Ascending aorta (tissue), 2 donors: ENCODE measurements around the gene RAB1A. TPM values are rescaled to one million over a fixed set of nuclear protein-coding genes. Genes with fewer than 3 reads are reported as not detected.
"Not testable (repeated sequence)": the region's sequence is repeated elsewhere in the genome, so short reads cannot be mapped to it uniquely, and the experiment has no call there.

Source experiments
- DNase-seq, 2 donors: peaks; one replicate each; pipeline ENCODE4 v3.0.0-alpha.2; 2019; ENCODE audit warnings: low spot score in 2 of 2
- H3K27ac ChIP-seq, 2 donors: fragments of 200-600 bp; sonication (generic); one replicate each; pipeline ENCODE4 v1.5.1; 2016 to 2017; ENCODE audit warnings: mild to moderate bottlenecking in 1 of 2
- H3K27me3 ChIP-seq: fragments of 200-600 bp; sonication (generic); one replicate; pipeline ENCODE4 v1.5.1; 2017
- H3K36me3 ChIP-seq, 2 donors: fragments of 200-600 bp; sonication (generic); one replicate each; pipeline ENCODE4 v1.5.1; 2016
- H3K4me1 ChIP-seq, 2 donors: fragments of 200-600 bp; sonication (generic); one replicate each; pipeline ENCODE4 v1.5.1; 2016 to 2017; ENCODE audit warnings: mild to moderate bottlenecking in 1 of 2
- H3K4me3 ChIP-seq, 2 donors: fragments of 200-600 bp; sonication (generic); one replicate each; pipeline ENCODE4 v1.5.1; 2016 to 2017; ENCODE audit warnings: mild to moderate bottlenecking in 1 of 2
- H3K9me3 ChIP-seq, 2 donors: fragments of 200-600 bp; sonication (generic); one replicate each; pipeline ENCODE4 v1.5.1; 2016
- intact Hi-C: fragments of 100-400 bp; cut with DNase I; formaldehyde crosslinking; loops from one replicate; pipeline ENCODE4 v1.15.1; 2023
- total RNA-seq: library from RNA; depleted of rRNA; stranded (reverse); fragments of >200 nt; gene quantifications from one replicate; pipeline ENCODE4 v1.1.0, GENCODE V29; 2016
- TF ChIP-seq, protein P1 (sequence below), 3 experiments: fragments of 200-600 bp in 2 of 3; fragments of 450-650 bp in 1 of 3; sonication (generic) in 2 of 3; IDR thresholded peaks; one replicate each; pipeline ENCODE4 v1.5.1; 2016 to 2019; ENCODE audit warnings: antibody characterized with exemption in 3 of 3, mild to moderate bottlenecking in 1 of 3, moderate library complexity in 1 of 3

The RAB1A gene
- total RNA-seq, 1 donor from 2014 or later: 56.4 TPM

DNA sequence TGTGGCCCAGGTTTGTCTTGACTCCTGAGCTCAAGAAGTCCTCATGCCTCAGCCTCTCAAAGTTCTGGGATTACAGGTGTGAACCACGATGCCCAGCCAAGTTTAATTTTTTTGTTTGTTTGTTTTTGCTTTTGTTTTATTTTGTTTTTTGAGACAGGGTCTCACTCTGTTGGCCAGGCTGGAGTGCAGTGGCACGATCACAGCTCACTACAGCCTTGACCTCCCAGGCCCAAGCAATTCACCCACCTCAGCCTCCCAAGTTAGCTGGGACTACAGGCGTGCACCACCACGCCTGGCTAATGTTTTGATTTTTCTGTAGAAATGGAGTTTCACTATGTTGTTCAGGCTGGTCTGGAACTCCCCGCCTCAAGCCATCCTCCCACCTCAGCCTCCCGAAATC lies 29.4 kb upstream of the RAB1A start:
- DNase-seq: no peak
- H3K9me3 ChIP-seq: no peaks in the 10 kb centered on the region
- no peak overlapping the region for H3K4me3 ChIP-seq
- intact Hi-C loops: no loop called here
- peaks cover 0 to 11% of the 10 kb centered on the region in 2 donors for H3K4me1 ChIP-seq
- no peaks in the 10 kb centered on the region for H3K27me3 ChIP-seq
- H3K27ac ChIP-seq: no peak overlapping the region
- no peaks in the 10 kb centered on the region for H3K36me3 ChIP-seq
- TF ChIP-seq, protein P1, sequence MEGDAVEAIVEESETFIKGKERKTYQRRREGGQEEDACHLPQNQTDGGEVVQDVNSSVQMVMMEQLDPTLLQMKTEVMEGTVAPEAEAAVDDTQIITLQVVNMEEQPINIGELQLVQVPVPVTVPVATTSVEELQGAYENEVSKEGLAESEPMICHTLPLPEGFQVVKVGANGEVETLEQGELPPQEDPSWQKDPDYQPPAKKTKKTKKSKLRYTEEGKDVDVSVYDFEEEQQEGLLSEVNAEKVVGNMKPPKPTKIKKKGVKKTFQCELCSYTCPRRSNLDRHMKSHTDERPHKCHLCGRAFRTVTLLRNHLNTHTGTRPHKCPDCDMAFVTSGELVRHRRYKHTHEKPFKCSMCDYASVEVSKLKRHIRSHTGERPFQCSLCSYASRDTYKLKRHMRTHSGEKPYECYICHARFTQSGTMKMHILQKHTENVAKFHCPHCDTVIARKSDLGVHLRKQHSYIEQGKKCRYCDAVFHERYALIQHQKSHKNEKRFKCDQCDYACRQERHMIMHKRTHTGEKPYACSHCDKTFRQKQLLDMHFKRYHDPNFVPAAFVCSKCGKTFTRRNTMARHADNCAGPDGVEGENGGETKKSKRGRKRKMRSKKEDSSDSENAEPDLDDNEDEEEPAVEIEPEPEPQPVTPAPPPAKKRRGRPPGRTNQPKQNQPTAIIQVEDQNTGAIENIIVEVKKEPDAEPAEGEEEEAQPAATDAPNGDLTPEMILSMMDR (IDR thresholded peaks at IDR 0.05): no peak

DNA sequence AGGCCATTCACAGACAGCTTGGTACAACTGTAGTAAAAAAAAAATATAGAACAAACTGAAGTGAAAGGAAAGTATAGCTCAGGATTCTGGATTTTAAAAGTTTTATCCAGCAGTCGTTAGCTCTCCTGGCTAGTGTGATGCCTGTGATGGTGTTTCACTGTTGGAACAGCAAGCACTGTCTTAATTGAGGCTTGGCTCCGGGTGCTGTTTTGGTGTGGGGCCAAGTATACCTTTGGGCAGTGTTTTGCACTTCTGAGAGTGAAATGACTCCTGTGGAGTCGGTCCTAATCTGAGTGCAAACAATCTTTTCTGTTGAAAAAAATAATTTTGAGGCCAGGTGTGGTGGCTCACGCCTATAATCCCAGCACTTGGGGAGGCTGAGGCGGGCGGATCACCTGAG lies 28.7 kb upstream of the RAB1A start:
- peaks cover 0 to 4% of the 10 kb centered on the region in 2 donors for H3K4me1 ChIP-seq
- no peaks in the 10 kb centered on the region for H3K9me3 ChIP-seq
- no peaks in the 10 kb centered on the region for H3K27me3 ChIP-seq
- H3K27ac ChIP-seq: no peak overlapping the region
- no peak overlapping the region for H3K4me3 ChIP-seq
- TF ChIP-seq, protein P1 (IDR thresholded peaks at IDR 0.05): no peak
- no peak for DNase-seq
- no peaks in the 10 kb centered on the region for H3K36me3 ChIP-seq
- intact Hi-C loops: no loop called here

DNA sequence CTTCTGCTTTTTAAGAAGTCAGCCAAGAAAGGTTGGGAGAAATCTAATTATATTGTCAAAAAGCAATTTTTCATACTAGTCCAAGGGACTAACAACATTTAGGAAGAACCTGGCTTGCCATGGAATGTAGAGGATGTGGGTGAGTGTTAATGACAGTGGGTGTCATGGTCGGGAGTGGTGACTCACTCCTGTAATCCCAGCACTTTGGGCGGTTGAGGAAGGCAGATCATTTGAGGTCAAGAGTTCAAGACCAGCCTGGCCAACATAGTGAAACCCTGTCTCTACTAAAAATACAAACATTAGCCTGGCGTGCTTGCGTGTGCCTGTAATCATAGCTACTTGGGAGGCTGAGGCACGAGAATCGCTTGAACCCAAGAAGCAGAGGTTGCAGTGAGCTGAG lies 27.9 kb upstream of the RAB1A start:
- H3K4me3 ChIP-seq, H3K36me3 ChIP-seq, DNase-seq, H3K4me1 ChIP-seq, intact Hi-C loops, H3K27me3 ChIP-seq, H3K27ac ChIP-seq, H3K9me3 ChIP-seq: not testable (repeated sequence)

DNA sequence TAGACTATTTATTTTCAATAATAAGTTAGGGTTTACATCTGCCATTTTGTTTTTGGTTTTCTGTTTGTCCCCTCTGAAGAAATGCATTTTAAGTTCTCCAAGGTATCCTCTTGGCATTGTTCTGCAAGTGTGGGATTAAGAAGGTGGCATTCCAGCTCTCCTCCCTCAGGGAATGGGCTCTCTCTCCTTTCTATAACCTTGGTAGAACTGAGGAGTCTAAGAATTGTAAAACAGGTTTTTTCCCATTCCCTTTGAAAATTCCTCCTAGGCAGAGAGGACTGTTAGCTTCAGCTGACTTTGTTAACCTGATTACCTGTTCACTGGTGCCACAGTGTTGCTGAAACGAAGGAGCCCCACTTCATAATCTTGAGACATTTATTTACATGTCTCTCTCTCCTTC lies 26.1 kb upstream of the RAB1A start:
- Histone ChIP-seq H3K4me1 (no peaks in the 10 kb centered on the region), H3K27ac (no peak overlapping the region), H3K9me3 (no peaks in the 10 kb centered on the region), H3K36me3 (no peaks in the 10 kb centered on the region), H3K27me3 (no peaks in the 10 kb centered on the region), H3K4me3 (no peak overlapping the region)
- intact Hi-C loops: no loop called here
- no peak for DNase-seq
- TF ChIP-seq, protein P1 (IDR thresholded peaks at IDR 0.05): no peak

DNA sequence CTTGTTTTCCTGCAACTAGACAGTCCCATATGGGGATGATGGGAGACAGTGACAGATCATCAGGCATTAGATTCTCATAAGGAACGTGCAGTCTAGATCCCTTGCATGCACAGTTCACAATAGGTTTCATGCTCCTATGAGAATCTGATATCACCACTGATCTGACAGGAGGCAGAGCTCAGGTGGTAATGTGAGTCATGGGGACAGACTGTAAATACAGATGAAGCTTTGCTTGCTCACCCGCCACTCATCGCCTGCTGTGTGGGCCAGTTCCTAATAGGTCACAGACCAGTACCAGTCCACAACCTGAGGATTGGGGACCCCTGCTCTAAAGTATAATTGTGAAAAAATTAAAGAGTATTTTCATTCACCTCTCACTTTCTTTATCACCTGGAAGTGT lies 23.6 kb upstream of the RAB1A start:
- TF ChIP-seq, protein P1 (IDR thresholded peaks at IDR 0.05): no peak

DNA sequence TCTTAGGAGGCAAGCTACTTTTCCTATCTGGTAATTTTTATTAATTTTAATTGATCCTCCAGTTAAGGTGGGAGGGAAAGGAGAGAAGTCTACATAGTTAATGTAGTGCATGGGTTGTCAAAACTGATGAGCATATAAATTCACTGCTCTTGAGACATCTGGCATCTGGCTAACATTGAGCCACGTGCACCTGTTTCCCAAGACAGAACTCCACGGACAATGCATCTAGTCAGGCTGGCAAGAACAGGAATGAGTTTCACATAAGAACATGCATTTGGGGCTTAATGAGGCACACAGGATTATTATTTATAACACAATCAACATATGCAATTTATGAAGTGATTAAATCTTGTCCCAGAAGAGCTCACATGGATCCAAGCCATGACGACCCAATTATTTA lies 16.2 kb upstream of the RAB1A start:
- intact Hi-C loops: no loop called here
- H3K27me3 ChIP-seq: no peaks in the 10 kb centered on the region
- H3K36me3 ChIP-seq: no peaks in the 10 kb centered on the region
- no peak for DNase-seq
- TF ChIP-seq, protein P1 (IDR thresholded peaks at IDR 0.05): no peak
- H3K4me3 ChIP-seq: no peak overlapping the region
- no peaks in the 10 kb centered on the region for H3K4me1 ChIP-seq
- no peak overlapping the region for H3K27ac ChIP-seq
- no peaks in the 10 kb centered on the region for H3K9me3 ChIP-seq

More for the DNA sequence above, 23.6 kb upstream of the RAB1A start:
- Histone ChIP-seq H3K4me3 (no peak overlapping the region), H3K27ac (no peak overlapping the region), H3K9me3 (no peaks in the 10 kb centered on the region), H3K27me3 (no peaks in the 10 kb centered on the region), H3K4me1 (no peaks in the 10 kb centered on the region), H3K36me3 (no peaks in the 10 kb centered on the region)
- intact Hi-C loops: no loop called here
- no peak for DNase-seq
